Mammary epithelial cell (primary cell): ENCODE data around the gene SLC38A10.

Experiments
- CTCF ChIP-seq, 2 donors: IDR thresholded peaks in 1 of 2; conservative IDR thresholded peaks in 1 of 2; 2 replicates each; pipeline ENCODE4 v1.5.1; 2011 to 2012; ENCODE audit warnings: inconsistent platforms in 2 of 2, low read length in 2 of 2, mild to moderate bottlenecking in 2 of 2, control low read depth in 1 of 2, low read depth in 1 of 2; ENCODE audit not compliant: insufficient read depth in 1 of 2; ENCODE audit errors: extremely low read depth in 1 of 2
- EZH2 ChIP-seq: IDR thresholded peaks from 2 replicates; pipeline ENCODE4 v1.6.1; 2012; ENCODE audit warnings: low read length, inconsistent platforms, borderline replicate concordance

GRCh38 chr17:81270279-81270678, 24.8 kb downstream of the SLC38A10 start:
- TF ChIP-seq CTCF (conservative IDR thresholded peaks at IDR 0.05 in 1 of 2, IDR thresholded peaks at IDR 0.05 in 1 of 2; ENCODE audit: extremely low read depth in 1 of 2, insufficient read depth in 1 of 2, low read depth in 1 of 2, low read length in 2 of 2) (no peak), EZH2 (no peak)
